GM10248 (cell line): ENCODE results near the gene BCKDHB.
"Not testable (repeated sequence)": the region's sequence is repeated elsewhere in the genome, so short reads cannot be mapped to it uniquely, and the experiment has no call there.

ENCODE experiments used
- CTCF ChIA-PET: fragments of 300-600 bp; sonication (Branson Sonifier 250); formaldehyde crosslinking; extraction: SDS; loops from one replicate; lab custom pipeline; 2021; ENCODE audit warnings: antibody characterized with exemption; lab: Yijun Ruan, JAX
- POLR2A ChIA-PET: fragments of 350-650 bp; sonication (Branson Sonifier 250); formaldehyde crosslinking; extraction: SDS; loops from one replicate; lab custom pipeline; 2020; ENCODE audit warnings: antibody characterized with exemption; lab: Yijun Ruan, JAX
- DNase-seq: peaks from one replicate; pipeline ENCODE4 v3.0.0; 2012; ENCODE audit errors: extremely low spot score
- TF ChIP-seq, protein P1 (sequence below): IDR thresholded peaks from 2 replicates; pipeline ENCODE4 v1.5.1; 2012; ENCODE audit warnings: mild to moderate bottlenecking, low read depth; ENCODE audit errors: extremely low read depth, missing control alignments, control extremely low read depth

The BCKDHB gene

DNA sequence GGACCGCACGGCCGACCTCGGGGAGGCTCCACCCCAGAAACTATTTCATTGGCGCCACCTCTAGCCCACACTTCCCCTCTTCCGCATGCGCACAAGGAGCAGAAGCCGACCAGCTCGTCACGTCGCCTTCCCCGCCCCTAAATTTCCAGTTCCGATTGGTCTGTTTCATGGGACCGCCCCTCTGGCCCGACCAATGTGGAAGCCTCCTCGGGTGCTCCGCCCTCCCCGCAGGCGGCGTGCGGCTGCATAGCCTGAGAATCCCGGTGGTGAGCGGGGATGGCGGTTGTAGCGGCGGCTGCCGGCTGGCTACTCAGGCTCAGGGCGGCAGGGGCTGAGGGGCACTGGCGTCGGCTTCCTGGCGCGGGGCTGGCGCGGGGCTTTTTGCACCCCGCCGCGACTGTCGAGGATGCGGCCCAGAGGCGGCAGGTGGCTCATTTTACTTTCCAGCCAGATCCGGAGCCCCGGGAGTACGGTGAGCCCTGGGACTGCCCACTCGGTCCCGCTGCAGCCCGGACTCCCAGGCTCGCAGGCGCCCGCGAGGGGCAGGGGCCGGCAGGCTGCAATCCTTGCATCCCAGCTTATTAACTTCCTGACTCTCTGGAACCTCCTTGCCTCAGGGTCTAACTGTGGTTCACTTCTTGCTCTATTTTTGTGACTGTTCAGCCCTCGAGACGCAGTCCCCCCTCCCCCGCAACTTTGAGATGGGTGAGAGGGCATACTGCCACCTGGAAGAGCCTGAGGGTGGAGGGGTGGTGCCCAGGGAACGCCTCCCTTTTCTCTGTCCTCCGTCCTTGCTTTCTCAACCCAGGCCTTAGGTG, at the start of gene BCKDHB:
Gene BCKDHB, plus strand, starts transcription at position 254 of the 818 bp plus-strand sequence. Its CDS starts 23 bp downstream, at position 277.
- ChIA-PET CTCF (interaction anchor here (0.6 to 1.5 kb wide), 4 partner anchors 13 to 158 kb away, joined by 3 to 8 read pairs (median 4); no protein-coding TSS in a partner anchor), POLR2A (interaction anchor here (1.3 kb wide), 1 partner anchor 11 kb away, joined by 3 read pairs; no protein-coding TSS in a partner anchor)
- TF ChIP-seq, protein P1, sequence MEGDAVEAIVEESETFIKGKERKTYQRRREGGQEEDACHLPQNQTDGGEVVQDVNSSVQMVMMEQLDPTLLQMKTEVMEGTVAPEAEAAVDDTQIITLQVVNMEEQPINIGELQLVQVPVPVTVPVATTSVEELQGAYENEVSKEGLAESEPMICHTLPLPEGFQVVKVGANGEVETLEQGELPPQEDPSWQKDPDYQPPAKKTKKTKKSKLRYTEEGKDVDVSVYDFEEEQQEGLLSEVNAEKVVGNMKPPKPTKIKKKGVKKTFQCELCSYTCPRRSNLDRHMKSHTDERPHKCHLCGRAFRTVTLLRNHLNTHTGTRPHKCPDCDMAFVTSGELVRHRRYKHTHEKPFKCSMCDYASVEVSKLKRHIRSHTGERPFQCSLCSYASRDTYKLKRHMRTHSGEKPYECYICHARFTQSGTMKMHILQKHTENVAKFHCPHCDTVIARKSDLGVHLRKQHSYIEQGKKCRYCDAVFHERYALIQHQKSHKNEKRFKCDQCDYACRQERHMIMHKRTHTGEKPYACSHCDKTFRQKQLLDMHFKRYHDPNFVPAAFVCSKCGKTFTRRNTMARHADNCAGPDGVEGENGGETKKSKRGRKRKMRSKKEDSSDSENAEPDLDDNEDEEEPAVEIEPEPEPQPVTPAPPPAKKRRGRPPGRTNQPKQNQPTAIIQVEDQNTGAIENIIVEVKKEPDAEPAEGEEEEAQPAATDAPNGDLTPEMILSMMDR, result no peak
- peak; percentile 98 for DNase-seq

DNA sequence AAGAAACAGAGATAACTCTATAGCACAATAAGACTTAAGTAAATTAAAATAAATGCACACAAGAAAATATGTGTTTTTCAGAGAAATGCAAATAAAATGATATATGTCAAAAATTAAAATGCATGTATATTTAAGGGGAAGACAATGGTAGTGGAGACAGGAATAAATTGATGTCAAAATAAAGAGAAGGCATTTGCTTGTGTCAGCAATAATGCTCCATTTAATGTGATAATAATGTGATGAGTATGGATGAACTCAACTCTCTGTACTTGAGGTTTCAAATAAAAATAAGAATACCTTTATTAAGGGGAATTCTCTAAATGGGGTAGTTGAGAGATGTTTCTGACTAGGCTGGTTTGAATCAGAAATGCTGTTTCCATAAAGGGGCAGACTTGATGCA, 45.7 kb upstream of the BCKDHB start:
- DNase-seq, result no peak
- ChIA-PET CTCF (interaction anchor here (1.4 kb wide), 1 partner anchor 11 kb away, joined by 5 read pairs; no protein-coding TSS in a partner anchor), POLR2A (no interaction called here)
- TF ChIP-seq, protein P1, result no peak

DNA sequence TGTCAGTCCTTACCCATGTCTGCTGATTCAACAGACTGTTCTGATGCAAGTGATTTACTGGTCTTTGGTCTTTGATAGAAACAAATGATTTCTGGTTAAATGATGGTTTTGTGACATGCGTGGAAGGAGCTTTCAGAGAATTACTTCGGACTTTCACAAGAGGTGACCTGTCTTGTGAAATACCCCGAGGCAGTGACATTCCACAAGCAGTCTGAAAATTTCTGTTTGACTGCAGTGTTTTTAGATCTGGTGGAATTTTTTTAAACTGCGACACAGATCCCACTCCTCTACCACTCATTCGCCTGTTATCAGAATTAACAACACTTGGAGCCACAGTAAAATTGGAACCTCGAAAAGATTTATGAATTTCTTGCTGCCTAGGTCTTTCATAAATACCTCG, 38.3 kb upstream of the BCKDHB start:
- CTCF ChIA-PET, DNase-seq, POLR2A ChIA-PET: not testable (repeated sequence)

DNA sequence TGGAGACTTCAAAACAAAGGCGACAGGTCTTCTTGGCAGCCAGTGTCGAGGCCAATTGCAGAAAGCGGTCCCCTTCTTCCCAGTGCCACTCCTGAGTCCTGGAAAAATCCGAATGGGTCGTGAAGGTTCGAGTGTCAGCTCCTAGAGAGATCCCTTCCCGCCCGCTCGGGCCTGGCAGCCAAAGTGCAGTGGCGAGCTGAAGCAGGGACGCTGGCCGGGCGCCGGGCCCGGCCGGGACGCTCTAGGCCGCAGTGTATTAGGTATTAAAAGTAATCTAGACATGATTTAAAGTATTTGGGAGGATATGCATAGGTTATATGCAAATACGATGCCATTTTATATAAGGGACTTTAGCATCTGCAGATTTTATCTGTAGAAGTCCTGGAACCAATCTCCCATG, 36.0 kb upstream of the BCKDHB start:
- CTCF ChIA-PET, result interaction anchor here (0.8 kb wide), 1 partner anchor 61 kb away, joined by 3 read pairs; no protein-coding TSS in a partner anchor
- POLR2A ChIA-PET, DNase-seq: not testable (repeated sequence)

DNA sequence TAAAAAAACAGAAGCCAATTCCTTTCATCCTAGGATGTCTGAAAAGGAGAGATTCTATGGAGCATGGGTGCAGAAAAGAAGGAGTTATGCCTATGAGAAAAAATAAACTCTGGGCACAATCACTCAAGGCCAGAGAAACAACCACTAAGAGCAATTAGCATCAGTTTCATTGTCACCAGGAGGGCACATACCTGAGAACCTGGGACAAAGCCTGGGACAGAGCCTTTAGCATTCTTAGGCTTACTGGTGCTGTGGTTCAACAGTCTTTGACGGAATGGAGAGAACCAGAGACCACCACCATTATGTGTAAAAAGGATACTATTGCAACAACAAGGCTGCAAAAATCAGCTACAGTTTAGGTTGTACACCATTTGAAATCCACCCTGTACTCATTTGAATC, 29.4 kb upstream of the BCKDHB start:
- ChIA-PET CTCF (interaction anchor here (0.9 to 2.3 kb wide), 3 partner anchors 10 to 128 kb away, joined by 3 to 8 read pairs (median 4); no protein-coding TSS in a partner anchor), POLR2A (no interaction called here)
- TF ChIP-seq, protein P1, result no peak
- DNase-seq, result no peak

DNA sequence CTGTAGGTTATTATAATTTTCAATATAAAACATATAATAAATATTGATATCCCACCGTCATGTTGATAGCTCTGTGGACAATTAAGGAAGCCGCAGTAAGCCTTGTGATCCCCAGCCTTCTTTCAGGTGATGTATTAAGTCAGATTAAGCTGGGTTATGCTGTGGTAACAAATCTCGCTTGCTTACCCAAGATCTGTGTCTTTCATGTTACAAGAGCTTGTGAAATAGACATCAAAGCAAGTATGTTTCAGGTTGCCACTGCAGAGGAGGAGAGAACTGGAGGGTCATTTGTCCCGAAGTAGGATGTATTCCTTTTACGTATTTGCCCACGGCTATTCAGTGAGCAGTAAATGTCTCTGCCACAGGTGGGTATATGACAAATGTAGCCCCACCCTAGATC, 17.8 kb upstream of the BCKDHB start:
- ChIA-PET POLR2A (no interaction called here), CTCF (interaction anchor here (1.0 to 3.5 kb wide), 2 partner anchors 139 to 142 kb away, joined by 4 to 27 read pairs; no protein-coding TSS in a partner anchor)
- DNase-seq, result no peak
- TF ChIP-seq, protein P1, result no peak

DNA sequence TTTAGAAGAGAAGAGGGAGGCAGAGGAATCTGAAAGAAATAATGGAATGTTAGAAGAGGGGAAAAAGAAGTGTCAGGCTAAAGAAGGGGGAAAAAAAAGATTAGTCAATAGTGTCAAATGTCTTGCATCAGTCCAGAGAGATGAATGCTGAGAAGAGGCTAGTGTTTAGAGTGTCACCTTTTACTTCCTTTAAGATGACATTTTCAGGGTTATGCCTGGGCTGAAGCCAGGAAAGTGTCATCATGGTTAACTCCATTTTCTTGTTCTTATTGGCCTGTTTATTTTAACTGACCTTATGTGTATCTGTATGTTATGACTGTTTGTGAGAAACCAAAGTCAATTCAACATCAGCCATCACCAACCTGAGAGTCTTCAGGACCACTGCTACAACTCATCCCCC, 15.0 kb upstream of the BCKDHB start:
- DNase-seq, result no peak
- POLR2A ChIA-PET, result interaction anchor here (0.8 kb wide), 1 partner anchor 142 kb away, joined by 6 read pairs; no protein-coding TSS in a partner anchor
- CTCF ChIA-PET, result interaction anchor here (1.5 to 4.9 kb wide), 3 partner anchors 9 to 147 kb away, joined by 3 to 78 read pairs (median 35); partner anchors contain the start of gene ELOVL4
- TF ChIP-seq, protein P1, result no peak
